Activated naive CD4-positive, alpha-beta T cell treated with anti-CD3 and anti-CD28 coated beads, Interleukin-2, amount 50 U/mL, for 72 hours (primary cell): Measurements from ENCODE around the gene C19orf25. TPM values are rescaled to one million over a fixed set of nuclear protein-coding genes. Genes with fewer than 3 reads are reported as not detected.

ENCODE experiments used
- ATAC-seq, 2 donors: fragments of 150-1000 bp; cut with Tn5 transposase; 2 replicates each; pipeline ENCODE4 v1.10.0; 2021; ENCODE audit warnings: mild to moderate bottlenecking in 2 of 2, moderate library complexity in 2 of 2
- DNase-seq, 2 donors: peaks; one replicate each; pipeline ENCODE4 v3.0.0; 2021 to 2022; ENCODE audit warnings: low spot score in 2 of 2
- H3K27ac Mint-ChIP-seq, 2 donors: one replicate each; pipeline ENCODE4 v1.8.0; 2022; ENCODE audit warnings: mild to moderate bottlenecking in 2 of 2, mixed read lengths in 2 of 2
- H3K36me3 Mint-ChIP-seq, 2 donors: one replicate each; pipeline ENCODE4 v1.8.0; 2022; ENCODE audit warnings: mixed read lengths in 2 of 2
- H3K9me3 Mint-ChIP-seq, 2 donors: one replicate each; pipeline ENCODE4 v1.8.0; 2022; ENCODE audit warnings: mixed read lengths in 2 of 2
- total RNA-seq, 2 donors: library from RNA; stranded (reverse); gene quantifications; one replicate each; pipeline ENCODE4 v1.2.3, GENCODE V29; 2022

C19orf25 gene
- total RNA-seq, 2 donors from 2014 or later: 24.5 to 29.3 TPM

- H3K9me3 Mint-ChIP-seq: no peaks in the 10 kb centered on the region
- DNase-seq (no peak), ATAC-seq (no peak)
- H3K27ac Mint-ChIP-seq: no peak overlapping the region
- peaks cover 5% of the 10 kb centered on the region in 2 donors for H3K36me3 Mint-ChIP-seq
These were observed 4.8 kb downstream of the C19orf25 start for GRCh38 chr19:1474011-1474764.

GRCh38 chr19:1473085-1473851 lies 5.7 kb downstream of the C19orf25 start:
- H3K36me3 Mint-ChIP-seq: no peaks in the 10 kb centered on the region
- no peak overlapping the region for H3K27ac Mint-ChIP-seq
- ATAC-seq: no peak
- DNase-seq: no peak
- no peaks in the 10 kb centered on the region for H3K9me3 Mint-ChIP-seq

- ATAC-seq (no peak), DNase-seq (no peak)
- H3K27ac Mint-ChIP-seq: no peak overlapping the region
- no peaks in the 10 kb centered on the region for H3K9me3 Mint-ChIP-seq
- H3K36me3 Mint-ChIP-seq: no peaks in the 10 kb centered on the region
These were observed 6.6 kb downstream of the C19orf25 start for GRCh38 chr19:1472231-1473084.

- ATAC-seq (no peak), DNase-seq (no peak)
- Mint-ChIP-seq H3K27ac (no peak overlapping the region), H3K9me3 (no peaks in the 10 kb centered on the region), H3K36me3 (no peaks in the 10 kb centered on the region)
These were observed 7.4 kb downstream of the C19orf25 start for GRCh38 chr19:1471515-1472160.

- ATAC-seq (peak; percentile 41 to 44), DNase-seq (no peak)
- H3K27ac Mint-ChIP-seq: no peak overlapping the region
- no peaks in the 10 kb centered on the region for H3K36me3 Mint-ChIP-seq
- H3K9me3 Mint-ChIP-seq: no peaks in the 10 kb centered on the region
These were observed 8.0 kb downstream of the C19orf25 start for GRCh38 chr19:1471010-1471514.

GRCh38 chr19:1470305-1471009 lies 8.6 kb downstream of the C19orf25 start:
- Mint-ChIP-seq H3K36me3 (no peaks in the 10 kb centered on the region), H3K27ac (no peak overlapping the region), H3K9me3 (no peaks in the 10 kb centered on the region)
- ATAC-seq (peak; percentile 43 to 68), DNase-seq (peak in 1 of 2 donors; percentile 67)

- ATAC-seq: no peak
These were observed 9.0 kb downstream of the C19orf25 start for GRCh38 chr19:1470055-1470304.

GRCh38 chr19:1469255-1470054 lies 9.6 kb downstream of the C19orf25 start:
- H3K36me3 Mint-ChIP-seq: no peaks in the 10 kb centered on the region
- no peaks in the 10 kb centered on the region for H3K9me3 Mint-ChIP-seq
- DNase-seq (no peak), ATAC-seq (peak in 1 of 2 donors; percentile 34)
- no peak overlapping the region for H3K27ac Mint-ChIP-seq

More at GRCh38 chr19:1470055-1470304, 9.0 kb downstream of the C19orf25 start:
- H3K36me3 Mint-ChIP-seq: no peaks in the 10 kb centered on the region
- H3K27ac Mint-ChIP-seq: no peak overlapping the region
- DNase-seq: no peak
- no peaks in the 10 kb centered on the region for H3K9me3 Mint-ChIP-seq

GRCh38 chr19:1468821-1469254 lies 10.2 kb downstream of the C19orf25 start:
- DNase-seq (peak in 1 of 2 donors; percentile 62), ATAC-seq (peak in 1 of 2 donors; percentile 36)
- H3K36me3 Mint-ChIP-seq: no peaks in the 10 kb centered on the region
- no peak overlapping the region for H3K27ac Mint-ChIP-seq
- no peaks in the 10 kb centered on the region for H3K9me3 Mint-ChIP-seq

GRCh38 chr19:1468274-1468820 lies 10.7 kb downstream of the C19orf25 start:
- no peaks in the 10 kb centered on the region for H3K9me3 Mint-ChIP-seq
- ATAC-seq (no peak), DNase-seq (no peak)
- H3K27ac Mint-ChIP-seq: no peak overlapping the region
- H3K36me3 Mint-ChIP-seq: no peaks in the 10 kb centered on the region

GRCh38 chr19:1467490-1468273 lies 11.3 kb downstream of the C19orf25 start:
- H3K27ac Mint-ChIP-seq: no peak overlapping the region
- H3K9me3 Mint-ChIP-seq: no peaks in the 10 kb centered on the region
- peak in 1 of 2 donors; percentile 14 for DNase-seq
- no peak for ATAC-seq
- H3K36me3 Mint-ChIP-seq: no peaks in the 10 kb centered on the region

GRCh38 chr19:1467215-1467489 lies 11.9 kb downstream of the C19orf25 start:
- Mint-ChIP-seq H3K27ac (no peak overlapping the region), H3K36me3 (no peaks in the 10 kb centered on the region), H3K9me3 (no peaks in the 10 kb centered on the region)
- no peak for ATAC-seq
- no peak for DNase-seq

GRCh38 chr19:1466461-1467214 lies 12.4 kb downstream of the C19orf25 start:
- no peaks in the 10 kb centered on the region for H3K9me3 Mint-ChIP-seq
- ATAC-seq (no peak), DNase-seq (peak in 1 of 2 donors; percentile 21)
- no peak overlapping the region for H3K27ac Mint-ChIP-seq
- H3K36me3 Mint-ChIP-seq: no peaks in the 10 kb centered on the region

GRCh38 chr19:1466018-1466460 lies 13.0 kb downstream of the C19orf25 start:
- H3K9me3 Mint-ChIP-seq: no peaks in the 10 kb centered on the region
- no peak overlapping the region for H3K27ac Mint-ChIP-seq
- H3K36me3 Mint-ChIP-seq: no peaks in the 10 kb centered on the region
- no peak for ATAC-seq
- no peak for DNase-seq
